ENCODE measurements around the gene LRRC74B.

LRRC74B gene

GRCh38 chr22:21102659-21103267, 57.0 kb downstream of the LRRC74B start:
- no peak for DNase-seq (ENCODE audit: low read depth, low spot score)

GRCh38 chr22:21103633-21104032, 57.9 kb downstream of the LRRC74B start:
- no peak for DNase-seq (ENCODE audit: low read depth, low spot score)

DNA sequence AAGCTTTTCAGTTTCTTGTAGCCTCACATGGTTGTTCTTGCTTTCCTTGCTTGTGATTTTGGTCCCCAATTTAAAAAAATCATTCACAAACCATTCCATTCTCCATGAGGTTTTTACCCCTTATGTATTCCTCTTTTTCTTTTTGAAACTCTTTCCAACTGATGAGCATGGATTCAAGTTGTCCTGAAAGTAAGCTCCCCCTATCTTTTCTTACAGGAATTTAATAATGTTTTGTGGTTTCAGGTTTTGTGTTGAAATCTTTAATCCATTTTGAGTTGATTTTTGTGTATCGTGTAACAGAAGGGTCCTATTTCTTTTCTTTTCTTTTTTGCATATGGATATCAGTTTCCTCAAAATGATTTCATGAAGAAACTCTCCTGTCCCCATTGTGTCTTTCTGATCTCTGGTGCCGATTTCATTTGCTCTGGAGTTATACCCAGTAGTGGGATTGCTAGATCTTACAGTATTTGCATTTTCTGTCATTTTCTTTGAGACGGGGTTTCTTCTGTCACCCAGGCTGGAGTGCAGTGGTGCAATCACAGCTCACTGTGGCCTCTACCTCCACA, 58.5 kb downstream of the LRRC74B start:
- DNase-seq (ENCODE audit: low read depth, low spot score) = no peak

DNA sequence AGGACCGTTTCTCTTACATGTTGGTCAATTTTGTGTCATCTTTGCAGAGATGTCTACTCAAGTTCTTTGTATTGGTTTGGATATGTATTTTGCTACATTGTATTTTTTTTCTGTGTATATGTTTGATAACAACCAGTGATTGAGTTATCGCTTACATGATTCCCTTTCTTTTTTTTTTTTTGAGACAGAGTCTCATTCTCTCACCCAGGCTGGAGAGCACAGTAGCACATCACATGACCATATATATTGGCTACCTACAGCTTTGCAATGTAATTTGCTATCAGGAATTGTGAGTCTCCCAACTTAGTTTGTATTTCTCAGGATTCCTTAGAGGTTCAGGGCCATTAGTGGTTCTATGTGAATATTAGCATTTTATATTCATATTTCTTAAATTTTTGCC, 59.5 kb downstream of the LRRC74B start:
- no peak for DNase-seq (ENCODE audit: low read depth, low spot score)

- no peak for DNase-seq (ENCODE audit: low read depth, low spot score)
These were observed 60.3 kb downstream of the LRRC74B start for GRCh38 chr22:21106000-21106399.

DNA sequence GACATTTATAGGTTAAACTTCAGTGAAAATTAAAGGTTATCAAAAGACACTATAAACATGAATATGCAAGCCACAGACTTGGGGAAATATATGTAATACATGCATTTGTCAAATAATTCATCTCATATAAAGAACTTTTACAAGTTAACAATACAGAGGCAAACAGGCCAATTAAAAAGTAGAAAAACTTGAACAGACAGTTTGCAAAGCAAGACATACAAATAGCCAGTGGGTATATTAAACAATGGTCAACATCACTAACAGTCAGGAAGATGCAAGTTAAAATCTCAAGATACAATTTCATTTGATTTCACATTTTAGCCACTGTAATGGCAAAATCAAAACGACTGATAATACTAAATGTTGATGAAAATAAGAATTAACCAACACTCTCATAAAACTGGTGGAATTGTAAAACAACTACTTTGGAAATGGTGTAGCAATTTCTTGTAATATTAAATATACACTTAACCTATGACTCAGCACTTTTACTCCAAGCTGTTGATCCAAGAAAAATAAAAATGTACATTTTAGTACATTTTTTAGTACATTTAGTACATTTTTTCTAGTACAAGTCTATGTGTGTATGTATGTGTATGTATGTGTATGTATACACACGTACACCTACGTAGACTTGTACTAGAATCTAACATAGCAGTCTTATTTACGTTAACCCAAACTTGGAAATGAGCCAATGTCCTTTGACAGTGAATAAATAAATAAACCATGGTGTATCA, 62.8 kb downstream of the LRRC74B start:
- DNase-seq (ENCODE audit: low read depth, low spot score) = no peak

Measured in smooth muscle cell of the brain vasculature (primary cell).